Ishikawa (cell line): Measurements from ENCODE around the gene DOCK3.

Experiments
- CEBPB ChIP-seq: IDR thresholded peaks from 2 replicates; pipeline ENCODE4 v1.6.1; 2012
- RAD21 ChIP-seq: IDR thresholded peaks from 2 replicates; pipeline ENCODE4 v1.6.1; 2012; ENCODE audit warnings: low read depth
- ZBTB7A ChIP-seq: IDR thresholded peaks from 2 replicates; pipeline ENCODE4 v1.6.1; 2012; ENCODE audit warnings: low read depth

DNA sequence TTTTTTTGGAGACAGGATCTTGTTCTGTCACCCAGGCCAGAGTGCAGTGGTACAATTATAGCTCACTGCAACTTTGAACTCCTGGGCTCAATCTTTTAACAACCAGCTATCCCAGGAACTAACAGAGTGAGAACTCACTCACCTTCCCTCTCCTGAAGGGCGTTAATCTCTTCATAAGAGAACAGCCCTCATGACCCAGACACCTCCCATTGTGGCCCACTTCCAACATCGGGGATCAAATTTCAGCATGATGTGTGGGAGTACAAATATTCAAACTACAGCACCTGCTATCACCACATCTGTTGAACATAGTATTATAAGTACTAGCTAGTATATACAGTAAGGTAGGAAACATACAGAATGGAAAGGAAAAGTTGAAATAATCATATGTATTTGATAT, 132.5 kb downstream of the DOCK3 start:
- TF ChIP-seq CEBPB (no peak), RAD21 (no peak), ZBTB7A (no peak)
